HG03432 (cell line): ENCODE measurements around the gene IGHMBP2.

ENCODE experiments used
- ATAC-seq: cut with Tn5 transposase; IDR thresholded peaks from one replicate; pipeline ENCODE4 v1.9.1; 2021; ENCODE audit warnings: mild to moderate bottlenecking, moderate library complexity; ENCODE audit not compliant: unreplicated experiment

Gene IGHMBP2

GRCh38 chr11:68979931-68980775, 76.5 kb downstream of the IGHMBP2 start:
- no peak for ATAC-seq

GRCh38 chr11:68980776-68981065, 77.0 kb downstream of the IGHMBP2 start, which contains the start of gene MRGPRD:
Gene MRGPRD, minus strand, starts transcription at chr11:68980986. Its CDS starts 0 bp downstream, at chr11:68980986.
- no peak for ATAC-seq

- ATAC-seq = no peak
Observed at GRCh38 chr11:68982134-68982533, 78.4 kb downstream of the IGHMBP2 start.

GRCh38 chr11:68983801-68984200, 80.1 kb downstream of the IGHMBP2 start:
- ATAC-seq = no peak

DNA sequence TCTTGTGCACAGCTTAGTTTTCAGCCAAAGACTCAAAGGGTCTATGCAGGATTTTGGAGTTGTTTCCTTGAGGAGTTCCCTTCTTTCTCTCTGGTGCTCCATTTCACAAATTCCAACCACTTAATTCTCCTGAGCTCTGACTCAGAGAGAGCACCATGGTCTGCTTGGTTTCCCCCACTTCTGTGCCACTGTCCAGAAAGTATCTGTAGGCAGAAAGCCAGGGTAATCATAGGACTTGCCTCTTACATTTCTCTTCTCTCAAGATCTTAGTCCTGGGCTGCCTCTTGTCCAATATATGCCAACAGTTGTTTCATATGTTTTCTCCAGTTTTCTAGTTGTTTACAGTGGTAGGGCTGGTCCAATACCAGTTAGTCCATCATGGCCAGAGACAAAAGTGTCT, 83.5 kb downstream of the IGHMBP2 start:
- no peak for ATAC-seq

DNA sequence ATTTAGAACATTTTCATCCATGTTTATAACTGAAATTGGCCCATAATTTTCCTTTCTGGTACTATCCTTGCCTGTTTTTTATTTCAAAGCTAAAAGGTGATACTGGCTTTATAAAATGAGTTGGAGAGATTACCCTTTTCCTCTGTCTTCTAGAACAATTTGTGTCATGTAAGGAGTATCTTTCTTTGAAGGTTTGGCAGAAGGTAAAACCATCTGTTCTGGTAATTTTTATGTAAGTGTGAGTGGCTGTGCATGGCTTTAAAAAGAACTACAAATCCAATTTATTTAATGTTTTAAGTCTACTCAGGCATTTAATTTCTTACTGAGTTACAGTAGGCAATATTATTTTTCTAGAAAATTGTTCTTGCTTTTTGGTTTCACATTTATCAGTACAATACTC, 84.8 kb downstream of the IGHMBP2 start:
- no peak for ATAC-seq
